HEK293 (cell line): ENCODE data around the gene TTBK1.
A peak's percentile ranks its signal among the peaks of the same experiment; 100 is the strongest.

Experiments
- CTCF ChIP-seq: fragments of 450-650 bp; formaldehyde crosslinking; IDR thresholded peaks from 2 replicates; pipeline ENCODE4 v1.5.1; 2016; ENCODE audit warnings: missing biosample characterization, missing genetic modification characterization
- YY1 ChIP-seq: fragments of 450-650 bp; formaldehyde crosslinking; IDR thresholded peaks from 2 replicates; pipeline ENCODE4 v1.5.1; 2018; ENCODE audit warnings: missing biosample characterization, missing genetic modification characterization
- ZEB2 ChIP-seq: fragments of 450-650 bp; formaldehyde crosslinking; IDR thresholded peaks from 2 replicates; pipeline ENCODE4 v1.5.1; 2016; ENCODE audit warnings: missing biosample characterization, missing genetic modification characterization
- ZNF121 ChIP-seq: fragments of 450-650 bp; formaldehyde crosslinking; IDR thresholded peaks from 2 replicates; pipeline ENCODE4 v1.5.1; 2016; ENCODE audit warnings: missing biosample characterization, missing genetic modification characterization
- ZNF623 ChIP-seq: fragments of 450-650 bp; formaldehyde crosslinking; IDR thresholded peaks from 2 replicates; pipeline ENCODE4 v1.5.1; 2016; ENCODE audit warnings: missing biosample characterization, missing genetic modification characterization

- TF ChIP-seq ZNF121 (tag by site-specific recombination) (no peak), CTCF (no peak), ZNF623 (0 out of 2 replicates have a peak, but pooled peaks have one; percentile 9), ZEB2 (tag by site-specific recombination) (no peak), YY1 (tag by site-specific recombination) (no peak)
Observed at GRCh38 chr6:43308990-43309477, 65.8 kb downstream of the TTBK1 start.
